Natural killer cell treated with Interleukin-12 subunit alpha and Interleukin-12 subunit beta and Interleukin-15 and Interleukin-18, amount 100 ng/mL, for 72 hours (primary cell): ENCODE data around the gene CD70. TPM values are rescaled to one million over a fixed set of nuclear protein-coding genes. Genes with fewer than 3 reads are reported as not detected.
A peak's percentile ranks its signal among the peaks of the same experiment; 100 is the strongest.
"Not testable (repeated sequence)": the region's sequence is repeated elsewhere in the genome, so short reads cannot be mapped to it uniquely, and the experiment has no call there.

Experiments
- ATAC-seq, 2 donors: fragments of 150-1000 bp; cut with Tn5 transposase in 1 of 2; sonication (Bioruptor Pico), chemical (Tn5 transposase) in 1 of 2; 2 replicates each; pipeline ENCODE4 v1.10.0; 2021
- DNase-seq: peaks from one replicate; pipeline ENCODE4 v3.0.0; 2022; ENCODE audit warnings: low spot score
- H3K27ac Mint-ChIP-seq, 2 donors: 1 replicate in 1 of 2; 2 replicates in 1 of 2; pipeline ENCODE4 v1.8.0; 2022; ENCODE audit warnings: mixed read lengths in 2 of 2, mild to moderate bottlenecking in 1 of 2, moderate library complexity in 1 of 2
- H3K27me3 Mint-ChIP-seq, 2 donors: 1 replicate in 1 of 2; 2 replicates in 1 of 2; pipeline ENCODE4 v1.8.0; 2022; ENCODE audit warnings: mixed read lengths in 2 of 2
- H3K36me3 Mint-ChIP-seq: one replicate; pipeline ENCODE4 v1.8.0; 2022; ENCODE audit warnings: mixed read lengths
- H3K4me1 Mint-ChIP-seq, 2 donors: 1 replicate in 1 of 2; 2 replicates in 1 of 2; pipeline ENCODE4 v1.8.0; 2022; ENCODE audit warnings: low read depth in 2 of 2, mixed read lengths in 2 of 2, mild to moderate bottlenecking in 1 of 2
- H3K4me3 Mint-ChIP-seq: one replicate; pipeline ENCODE4 v1.8.0; 2022; ENCODE audit warnings: mixed read lengths
- H3K9me3 Mint-ChIP-seq: 2 replicates; pipeline ENCODE4 v1.8.0; 2022; ENCODE audit warnings: mixed read lengths
- total RNA-seq, 2 donors: library from RNA; stranded (reverse); gene quantifications; one replicate each; pipeline ENCODE4 v1.2.3, GENCODE V29; 2022

CD70 gene
- total RNA-seq, 2 donors from 2014 or later, result 10.6 to 26.1 TPM

DNA sequence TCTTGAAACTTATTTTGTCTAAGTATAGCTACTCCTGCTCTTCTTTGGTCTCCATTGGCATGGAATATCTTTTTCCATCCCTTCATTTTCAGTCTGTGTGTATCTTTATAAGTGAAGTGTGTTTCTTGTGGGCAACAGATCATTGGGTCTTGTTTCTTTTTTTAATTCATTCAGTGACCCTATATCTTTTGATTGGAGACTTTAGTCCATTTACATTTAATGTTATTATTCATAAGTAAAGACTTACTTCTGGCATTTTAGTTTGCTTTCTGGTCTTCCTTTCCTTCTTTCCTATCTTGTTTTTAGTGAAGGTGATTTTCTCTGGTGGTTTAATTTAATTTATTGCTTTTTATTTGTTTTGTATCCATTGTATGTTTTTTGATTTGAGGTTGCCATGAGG, 19.8 kb downstream of the CD70 start:
- no peak for ATAC-seq
- H3K27ac Mint-ChIP-seq, result no peak overlapping the region
- no peak for DNase-seq
- peaks cover 3% of the 10 kb centered on the region for H3K9me3 Mint-ChIP-seq
- peaks cover 23% of the 10 kb centered on the region in 2 donors for H3K27me3 Mint-ChIP-seq
- H3K36me3 Mint-ChIP-seq, result peaks cover 8% of the 10 kb centered on the region
- peaks cover 0 to 2% of the 10 kb centered on the region in 2 donors for H3K4me1 Mint-ChIP-seq
- H3K4me3 Mint-ChIP-seq, result no peak overlapping the region

DNA sequence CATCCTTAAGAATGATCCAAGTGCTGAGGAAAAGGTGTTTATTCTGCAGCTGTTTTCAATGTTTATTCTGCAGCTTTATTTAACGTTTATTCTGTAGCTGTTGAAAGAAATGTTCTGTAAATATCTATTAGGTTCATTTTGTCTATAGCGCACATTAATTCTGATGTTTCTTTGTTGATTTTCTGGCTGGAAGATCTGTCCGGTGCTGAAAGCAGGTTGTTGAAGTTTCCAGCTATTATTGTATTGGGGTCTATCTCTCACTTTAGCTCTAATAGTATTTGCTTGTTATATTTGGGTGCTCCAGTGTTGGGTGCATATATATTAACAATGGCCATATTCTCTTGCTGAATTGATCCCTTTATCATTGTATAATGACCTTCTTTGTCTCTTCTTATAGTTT, 20.2 kb downstream of the CD70 start:
- ATAC-seq (no peak), DNase-seq (no peak)
- Mint-ChIP-seq H3K27ac (no peak overlapping the region), H3K4me3 (no peak overlapping the region), H3K27me3 (peaks cover 24 to 25% of the 10 kb centered on the region in 2 donors), H3K4me1 (peaks cover 0 to 2% of the 10 kb centered on the region in 2 donors), H3K36me3 (peaks cover 8% of the 10 kb centered on the region), H3K9me3 (peaks cover 3% of the 10 kb centered on the region)

DNA sequence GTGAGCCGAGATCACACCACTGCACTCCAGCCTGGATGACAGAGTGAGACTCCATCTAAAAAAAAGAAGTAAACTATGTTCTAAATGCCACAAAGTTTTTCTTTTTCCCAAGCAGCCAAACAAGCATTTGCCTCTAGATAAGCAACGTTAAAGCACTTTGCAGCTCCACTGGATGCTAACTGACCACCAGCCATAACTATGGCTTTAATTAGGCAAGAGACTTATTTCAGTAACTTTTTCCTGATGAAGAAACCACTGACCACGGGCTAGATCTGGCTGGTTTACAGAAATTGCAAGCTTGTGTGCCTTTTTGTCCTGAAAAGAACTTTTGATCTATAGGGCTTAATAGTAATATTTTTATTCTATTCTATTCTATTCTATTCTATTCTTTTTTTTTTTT, 22.1 kb downstream of the CD70 start:
- H3K27ac Mint-ChIP-seq, result no peak overlapping the region
- peaks cover 2 to 4% of the 10 kb centered on the region in 2 donors for H3K4me1 Mint-ChIP-seq
- DNase-seq (no peak), ATAC-seq (no peak)
- H3K27me3 Mint-ChIP-seq, result peaks cover 30 to 33% of the 10 kb centered on the region in 2 donors
- peaks cover 7% of the 10 kb centered on the region for H3K9me3 Mint-ChIP-seq
- H3K36me3 Mint-ChIP-seq, result peaks cover 14% of the 10 kb centered on the region
- H3K4me3 Mint-ChIP-seq, result no peak overlapping the region

- H3K9me3 Mint-ChIP-seq, result peaks cover 7% of the 10 kb centered on the region
- no peak overlapping the region for H3K27ac Mint-ChIP-seq
- H3K4me3 Mint-ChIP-seq, result no peak overlapping the region
- peaks cover 14% of the 10 kb centered on the region for H3K36me3 Mint-ChIP-seq
- ATAC-seq (no peak), DNase-seq (no peak)
- H3K27me3 Mint-ChIP-seq, result peaks cover 30 to 35% of the 10 kb centered on the region in 2 donors
- peaks cover 2 to 4% of the 10 kb centered on the region in 2 donors for H3K4me1 Mint-ChIP-seq
Measured at GRCh38 chr19:6568010-6568526, 22.9 kb downstream of the CD70 start.

GRCh38 chr19:6566727-6567126, 24.2 kb downstream of the CD70 start:
- H3K4me3 Mint-ChIP-seq, H3K9me3 Mint-ChIP-seq, ATAC-seq, H3K4me1 Mint-ChIP-seq, DNase-seq: not testable (repeated sequence)
- Mint-ChIP-seq H3K36me3 (peaks cover 14% of the 10 kb centered on the region), H3K27me3 (peaks cover 30 to 40% of the 10 kb centered on the region in 2 donors), H3K27ac (peak overlapping the region in 1 of 2 donors; percentile 30)

DNA sequence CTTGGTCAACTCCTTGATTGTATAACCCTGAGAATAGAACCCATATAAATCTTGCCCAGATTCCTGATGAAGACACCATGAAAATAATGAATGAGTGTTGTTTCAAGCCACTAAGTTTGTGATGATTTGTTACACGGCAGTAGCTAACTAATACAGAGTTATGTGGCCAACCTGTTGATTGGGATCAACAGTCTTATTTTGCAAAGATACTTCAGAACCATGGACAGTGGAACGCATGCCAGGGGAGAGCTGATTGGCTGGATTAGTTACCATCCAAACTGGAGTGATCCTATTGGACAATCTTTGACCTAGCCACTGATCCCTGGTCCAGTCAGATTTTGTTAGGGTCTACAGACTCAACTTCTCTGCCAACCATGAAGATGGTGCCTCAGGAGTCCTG, 26.6 kb downstream of the CD70 start:
- peak in 1 of 2 donors; percentile 57 for ATAC-seq
- H3K4me3 Mint-ChIP-seq, result no peak overlapping the region
- no peak for DNase-seq
- H3K4me1 Mint-ChIP-seq, result peaks cover 2 to 4% of the 10 kb centered on the region in 2 donors
- H3K27me3 Mint-ChIP-seq, result peaks cover 20 to 22% of the 10 kb centered on the region in 2 donors
- peaks cover 10% of the 10 kb centered on the region for H3K36me3 Mint-ChIP-seq
- no peak overlapping the region for H3K27ac Mint-ChIP-seq
- H3K9me3 Mint-ChIP-seq, result peaks cover 3% of the 10 kb centered on the region

GRCh38 chr19:6562437-6562836, 28.5 kb downstream of the CD70 start:
- not testable (repeated sequence) for DNase-seq, H3K27ac Mint-ChIP-seq, H3K9me3 Mint-ChIP-seq, H3K4me1 Mint-ChIP-seq, H3K36me3 Mint-ChIP-seq, H3K4me3 Mint-ChIP-seq, ATAC-seq
- H3K27me3 Mint-ChIP-seq, result peaks cover 15 to 22% of the 10 kb centered on the region in 2 donors

- H3K4me3 Mint-ChIP-seq, result peak overlapping the region; percentile 31
- H3K27ac Mint-ChIP-seq, result no peak overlapping the region
- DNase-seq, result peak; percentile 79
- no peaks in the 10 kb centered on the region for H3K36me3 Mint-ChIP-seq
- peaks cover 6 to 12% of the 10 kb centered on the region in 2 donors for H3K4me1 Mint-ChIP-seq
- ATAC-seq, result peak; percentile 53 to 85
- H3K27me3 Mint-ChIP-seq, result no peaks in the 10 kb centered on the region
- H3K9me3 Mint-ChIP-seq, result no peaks in the 10 kb centered on the region
Measured at GRCh38 chr19:6556480-6557195, 34.3 kb downstream of the CD70 start.

- DNase-seq, result no peak
- no peak for ATAC-seq
- Mint-ChIP-seq H3K36me3 (no peaks in the 10 kb centered on the region), H3K27ac (no peak overlapping the region), H3K4me1 (peaks cover 6 to 12% of the 10 kb centered on the region in 2 donors), H3K27me3 (no peaks in the 10 kb centered on the region), H3K9me3 (no peaks in the 10 kb centered on the region), H3K4me3 (no peak overlapping the region)
Measured at GRCh38 chr19:6556043-6556449, 34.9 kb downstream of the CD70 start.

GRCh38 chr19:6551607-6552450, 39.1 kb downstream of the CD70 start:
- Mint-ChIP-seq H3K27ac (no peak overlapping the region), H3K4me1 (peaks cover 11 to 19% of the 10 kb centered on the region in 2 donors), H3K4me3 (no peak overlapping the region), H3K9me3 (no peaks in the 10 kb centered on the region), H3K36me3 (no peaks in the 10 kb centered on the region), H3K27me3 (no peaks in the 10 kb centered on the region)
- DNase-seq, result peak; percentile 86
- peak; percentile 90 to 92 for ATAC-seq

- H3K4me1 Mint-ChIP-seq, result peaks cover 13 to 24% of the 10 kb centered on the region in 2 donors
- no peaks in the 10 kb centered on the region for H3K36me3 Mint-ChIP-seq
- no peak for DNase-seq
- H3K27me3 Mint-ChIP-seq, result no peaks in the 10 kb centered on the region
- H3K4me3 Mint-ChIP-seq, result no peak overlapping the region
- H3K27ac Mint-ChIP-seq, result no peak overlapping the region
- ATAC-seq, result no peak
- no peaks in the 10 kb centered on the region for H3K9me3 Mint-ChIP-seq
Measured at GRCh38 chr19:6551091-6551490, 39.9 kb downstream of the CD70 start.

DNA sequence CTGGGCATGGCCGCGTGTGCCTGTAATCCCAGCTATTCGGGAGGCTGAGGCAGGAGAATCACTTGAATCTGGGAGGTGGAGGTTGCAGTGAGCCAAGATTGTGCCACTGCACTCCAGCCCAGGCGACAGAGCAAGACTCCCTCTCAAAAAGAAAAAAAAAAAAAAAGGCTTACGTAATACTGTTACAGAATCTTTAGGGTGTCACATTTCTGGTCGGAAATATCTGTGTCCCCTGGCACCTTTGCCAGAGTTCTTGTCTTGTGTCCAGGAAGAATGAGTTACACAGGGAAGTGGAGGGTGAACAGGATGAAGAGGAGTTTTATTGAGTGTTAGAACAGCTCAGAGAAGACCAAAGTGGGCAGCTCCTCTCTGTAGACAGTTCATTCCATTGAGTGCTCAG, 40.3 kb downstream of the CD70 start:
- H3K36me3 Mint-ChIP-seq, H3K27me3 Mint-ChIP-seq, ATAC-seq, H3K9me3 Mint-ChIP-seq, DNase-seq, H3K27ac Mint-ChIP-seq, H3K4me3 Mint-ChIP-seq: not testable (repeated sequence)
- H3K4me1 Mint-ChIP-seq, result peaks cover 13 to 24% of the 10 kb centered on the region in 2 donors

GRCh38 chr19:6543866-6544347, 47.0 kb downstream of the CD70 start:
- H3K4me1 Mint-ChIP-seq, result peaks cover 13 to 27% of the 10 kb centered on the region in 2 donors
- H3K4me3 Mint-ChIP-seq, result peak overlapping the region; percentile 16
- peak; percentile 72 for DNase-seq
- no peaks in the 10 kb centered on the region for H3K36me3 Mint-ChIP-seq
- no peaks in the 10 kb centered on the region for H3K27me3 Mint-ChIP-seq
- ATAC-seq, result peak; percentile 72 to 73
- H3K9me3 Mint-ChIP-seq, result no peaks in the 10 kb centered on the region
- H3K27ac Mint-ChIP-seq, result peak overlapping the region in 1 of 2 donors; percentile 65
